K562 (cell line): ENCODE measurements around the gene BIVM. TPM values are rescaled to one million over a fixed set of nuclear protein-coding genes. Genes with fewer than 3 reads are reported as not detected.

Experiments used
- ATF1 ChIP-seq, 2 experiments: fragments of 450-650 bp in 1 of 2; IDR thresholded peaks; 2 replicates each; pipeline ENCODE4 v1.6.1; 2016; ENCODE audit warnings: missing compliant biosample characterization in 1 of 2, missing genetic modification characterization in 1 of 2
- BDP1 ChIP-seq: IDR thresholded peaks from 3 replicates; pipeline ENCODE4 v1.6.1; 2011; ENCODE audit not compliant: insufficient read length, insufficient read depth
- CC2D1A ChIP-seq: fragments of 450-650 bp; IDR thresholded peaks from 2 replicates; pipeline ENCODE4 v1.6.1; 2017; ENCODE audit warnings: mild to moderate bottlenecking
- CCNT2 ChIP-seq: IDR thresholded peaks from 2 replicates; pipeline ENCODE4 v1.6.1; 2011; ENCODE audit warnings: borderline replicate concordance, low read depth, mild to moderate bottlenecking, moderate library complexity, mixed read lengths, low read length; ENCODE audit not compliant: insufficient read length; ENCODE audit errors: extremely low read depth
- DACH1 ChIP-seq: fragments of 450-650 bp; IDR thresholded peaks from 2 replicates; pipeline ENCODE4 v1.6.1; 2018; ENCODE audit not compliant: partially characterized antibody
- DEAF1 ChIP-seq: fragments of 450-650 bp; formaldehyde crosslinking; IDR thresholded peaks from 2 replicates; pipeline ENCODE4 v1.4.0; 2020; ENCODE audit warnings: mild to moderate bottlenecking, moderate library complexity
- LARP7 ChIP-seq: fragments of 450-650 bp; IDR thresholded peaks from 2 replicates; pipeline ENCODE4 v1.6.1; 2016
- MYC ChIP-seq, 2 experiments: fragments of 250-450 bp in 1 of 2; sonication (Bioruptor Pico) in 1 of 2; IDR thresholded peaks; 2 replicates each; pipeline versions ENCODE4 v1.5.1 to v1.6.1; 2012 to 2021; ENCODE audit warnings: low read depth in 2 of 2, borderline replicate concordance in 1 of 2, improper control_type of control experiment in 1 of 2, low read length in 1 of 2, mild to moderate bottlenecking in 1 of 2, moderate library complexity in 1 of 2
- RERE ChIP-seq: sonication (generic); formaldehyde crosslinking; IDR thresholded peaks from 2 replicates; pipeline ENCODE4 v1.8.0; 2023; ENCODE audit warnings: missing genetic modification reagents, mild to moderate bottlenecking, borderline replicate concordance
- TRIM25 ChIP-seq: fragments of 450-650 bp; IDR thresholded peaks from 2 replicates; pipeline ENCODE4 v1.7.0; 2016; ENCODE audit warnings: borderline replicate concordance
- ZBTB49 ChIP-seq: sonication (generic); formaldehyde crosslinking; IDR thresholded peaks from 2 replicates; pipeline ENCODE4 v1.8.0; 2022; ENCODE audit warnings: missing genetic modification reagents, mild to moderate bottlenecking, borderline replicate concordance
- ZNF282 ChIP-seq: sonication (generic); formaldehyde crosslinking; IDR thresholded peaks from 2 replicates; pipeline ENCODE4 v1.8.1; 2023; ENCODE audit warnings: missing genetic modification reagents
- ZNF511 ChIP-seq: sonication (generic); formaldehyde crosslinking; IDR thresholded peaks from 2 replicates; pipeline ENCODE4 v1.8.0; 2022; ENCODE audit warnings: mild to moderate bottlenecking, missing genetic modification reagents
- polyA plus RNA-seq, 8 experiments: library from polyadenylated mRNA; depleted of rRNA in 4 of 8; stranded (reverse) in 5 of 8; unstranded in 3 of 8; fragments of >200 nt; fragmentation: Nextera tagmentation in 2 of 8; fragmentation: Illumina TruSeq in 1 of 8; extraction: Ambion mirVana in 2 of 8; extraction: Trizol in 1 of 8; gene quantifications; 2 replicates each; pipeline versions ENCODE4 v1.2.1 to v1.2.3, GENCODE V29; 2011 to 2014; ENCODE audit warnings: inconsistent platforms in 1 of 8, missing spikeins in 1 of 8
- total RNA-seq, 7 experiments: library from RNA; depleted of rRNA in 6 of 7; stranded (reverse); fragments of >200 nt in 6 of 7; fragmentation: Illumina TruSeq in 2 of 7; extraction: Trizol in 2 of 7; gene quantifications; 2 replicates each; pipeline versions ENCODE4 v1.2.1 to v1.2.3, GENCODE V29; 2011 to 2021; ENCODE audit warnings: low replicate concordance in 1 of 7

Gene BIVM
- total and polyA plus RNA-seq, 9 of the 15 experiments (the other 6 are each of a cell fraction or from before 2014, with no cell fraction given) = 3.6 to 23.1 (median 16.8) TPM

GRCh38 chr13:102773441-102774213 lies 25.3 kb upstream of the BIVM start, which contains the start of gene TEX30 (continued):
- TF ChIP-seq RERE (CRISPR knock-in tag) (no peak), ZNF282 (CRISPR knock-in tag) (peak; percentile 82; the same call in 1 of the 2 replicates), ZNF511 (peak; percentile 88; the same call in 1 of the 2 replicates), ATF1 (CRISPR knock-in tag; IDR thresholded peaks at IDR 0.05) (no peak), ATF1 (tag; IDR thresholded peaks at IDR 0.05) (peak; percentile 48), BDP1 (no peak), LARP7 (no peak), CC2D1A (no peak), MYC (IDR thresholded peaks at IDR 0.05; ENCODE audit: low read depth, low read length) (peak; percentile 61), MYC (CRISPR knock-in tag; IDR thresholded peaks at IDR 0.05; ENCODE audit: borderline replicate concordance, low read depth) (no peak), TRIM25 (no peak), DEAF1 (no peak), ZBTB49 (CRISPR knock-in tag) (no peak), DACH1 (no peak), CCNT2 (peak; percentile 40)
